GM12878 (cell line): ENCODE data around the gene LRRC2. TPM values are rescaled to one million over a fixed set of nuclear protein-coding genes. Genes with fewer than 3 reads are reported as not detected.

Source experiments
- ATAC-seq: fragments of 200-7000 bp; cut with Tn5 transposase; 3 replicates; pipeline ENCODE4 v1.9.1; 2020; ENCODE audit warnings: mild to moderate bottlenecking, moderate library complexity
- BruUV-seq: library from RNA; stranded (reverse); fragments of 400-500 nt; replicated peaks from 2 replicates; lab custom pipeline; 2021; lab: Mats Ljungman, UMichigan
- CTCF ChIA-PET: fragments of 300-600 bp; sonication (Branson Sonifier 250); formaldehyde crosslinking; extraction: SDS; loops from one replicate; lab custom pipeline; 2021; ENCODE audit warnings: inconsistent platforms; lab: Yijun Ruan, JAX
- POLR2A ChIA-PET: fragments of 350-600 bp; formaldehyde crosslinking; extraction: SDS; loops from one replicate; lab custom pipeline; 2021; ENCODE audit warnings: inconsistent platforms; lab: Charles Lee
- RAD21 ChIA-PET: fragments of 300-600 bp; sonication (Branson Sonifier 250); formaldehyde crosslinking; loops from one replicate; lab custom pipeline; 2023; ENCODE audit warnings: antibody characterized with exemption; ENCODE audit not compliant: unreplicated experiment; lab: Charles Lee
- SMC1A ChIA-PET: fragments of 300-600 bp; sonication (Branson Sonifier 250); formaldehyde crosslinking; loops from one replicate; lab custom pipeline; 2023; ENCODE audit not compliant: unreplicated experiment, uncharacterized antibody; lab: Charles Lee
- DNase-seq: peaks from one replicate; pipeline ENCODE4 v3.0.0-alpha.2; 2011; ENCODE audit warnings: low read depth, low spot score
- FAIRE-seq: peaks from 3 replicates; lab custom pipeline; 2011; peaks lifted over from hg19 to GRCh38; lab: Jason Lieb, UNC
- H2AFZ ChIP-seq: 2 replicates; pipeline ENCODE4 v1.6.0; 2011; ENCODE audit warnings: low read depth, low read length, control low read depth; ENCODE audit not compliant: control insufficient read depth
- H3K27ac ChIP-seq: 2 replicates; pipeline ENCODE4 v1.5.1; 2011; ENCODE audit warnings: control low read depth; ENCODE audit not compliant: control insufficient read depth, insufficient read depth
- H3K27me3 ChIP-seq, 2 experiments: replicated peaks in 1 of 2; 2 replicates each; pipeline versions ENCODE4 v1.6.0 to v1.6.1; 2011; ENCODE audit warnings: low read length in 1 of 2; ENCODE audit not compliant: control insufficient read depth in 2 of 2, insufficient read depth in 2 of 2
- H3K36me3 ChIP-seq, 2 experiments: 2 replicates each; pipeline ENCODE4 v1.5.1; 2011; ENCODE audit warnings: low read length in 1 of 2; ENCODE audit not compliant: control insufficient read depth in 2 of 2, insufficient read depth in 2 of 2
- H3K4me1 ChIP-seq: 2 replicates; pipeline ENCODE4 v1.6.1; 2011; ENCODE audit warnings: mild to moderate bottlenecking, low read length, moderate library complexity, mixed read lengths; ENCODE audit not compliant: control insufficient read depth, insufficient read depth
- H3K4me2 ChIP-seq: 2 replicates; pipeline ENCODE4 v1.6.0; 2011; ENCODE audit warnings: control low read depth; ENCODE audit not compliant: control insufficient read depth, insufficient read depth
- H3K4me3 ChIP-seq: fragments of 200-600 bp; sonication (generic); 2 replicates; pipeline ENCODE4 v1.5.1; 2016
- H3K79me2 ChIP-seq: 2 replicates; pipeline ENCODE4 v1.6.0; 2011; ENCODE audit warnings: low read length; ENCODE audit not compliant: control insufficient read depth, insufficient read depth
- H3K9ac ChIP-seq: 2 replicates; pipeline ENCODE4 v1.8.0; 2011; ENCODE audit warnings: low read length, control low read depth, mixed read lengths; ENCODE audit not compliant: control insufficient read depth, insufficient read depth
- H3K9me3 ChIP-seq: replicated peaks from 3 replicates; pipeline ENCODE4 v1.5.1; 2011; ENCODE audit warnings: mild to moderate bottlenecking, low read length; ENCODE audit not compliant: control insufficient read depth, insufficient read depth
- H4K20me1 ChIP-seq: 2 replicates; pipeline ENCODE4 v1.6.0; 2011; ENCODE audit not compliant: control insufficient read depth, insufficient read depth
- ELK1 ChIP-seq: IDR thresholded peaks from 2 replicates; pipeline ENCODE4 v1.6.1; 2012; ENCODE audit warnings: low read depth, low read length, improper control_type of control experiment
- MAX ChIP-seq: IDR thresholded peaks from 2 replicates; pipeline ENCODE4 v1.6.1; 2012; ENCODE audit warnings: low read depth, low read length, improper control_type of control experiment
- NFYB ChIP-seq: IDR thresholded peaks from 2 replicates; pipeline ENCODE4 v1.6.1; 2011; ENCODE audit warnings: low read depth, mild to moderate bottlenecking, low read length, improper control_type of control experiment, moderate library complexity; ENCODE audit not compliant: insufficient read depth
- SREBF1 ChIP-seq: IDR thresholded peaks from 2 replicates; pipeline ENCODE4 v1.6.1; 2012; ENCODE audit warnings: mild to moderate bottlenecking, low read length
- STAT1 ChIP-seq: fragments of 450-650 bp; conservative IDR thresholded peaks from 2 replicates; pipeline ENCODE4 v1.6.1; 2014; ENCODE audit warnings: antibody characterized with exemption, mild to moderate bottlenecking
- TBL1XR1 ChIP-seq: IDR thresholded peaks from 2 replicates; pipeline ENCODE4 v1.6.1; 2012; ENCODE audit warnings: low read depth, low read length, improper control_type of control experiment
- USF2 ChIP-seq: IDR thresholded peaks from 2 replicates; pipeline ENCODE4 v1.6.1; 2011; ENCODE audit warnings: low read depth, low read length, improper control_type of control experiment, borderline replicate concordance
- YBX1 ChIP-seq: fragments of 450-650 bp; IDR thresholded peaks from 2 replicates; pipeline ENCODE4 v1.6.1; 2016; ENCODE audit warnings: antibody characterized with exemption
- WGBS: methylation state at CpG from one replicate; pipeline ENCODE4 v1.1.6; 2016; ENCODE audit warnings: low lambda C conversion rate; ENCODE audit not compliant: insufficient replicate concordance, insufficient coverage; ENCODE audit errors: missing lambda C conversion rate; 5-methylcytosine and 5-hydroxymethylcytosine counted together
- in situ Hi-C: fragments of 300-500 bp; cut with MboI; formaldehyde crosslinking; loops from 9 replicates; pipeline ENCODE4 v1.14.3; 2018; ENCODE audit warnings: mixed read lengths
- intact Hi-C: fragments of 100-400 bp; cut with micrococcal nuclease; formaldehyde crosslinking; loops from one replicate; pipeline ENCODE4 v1.14.2; 2022; ENCODE audit not compliant: unreplicated experiment
- polyA plus RNA-seq, 11 experiments: library from polyadenylated mRNA; depleted of rRNA in 4 of 11; unstranded in 6 of 11; stranded (reverse) in 5 of 11; fragments of >200 nt; fragmentation: Nextera tagmentation in 4 of 11; fragmentation: Illumina TruSeq in 1 of 11; extraction: Ambion mirVana in 4 of 11; extraction: Trizol in 1 of 11; gene quantifications; 1 replicate in 1 of 11; 2 replicates in 10 of 11; pipeline versions ENCODE4 v1.2.1 to v1.2.3, GENCODE V29; 2011 to 2016; ENCODE audit warnings: inconsistent platforms in 2 of 11, missing spikeins in 2 of 11, low read depth in 1 of 11
- total RNA-seq, 4 experiments: library from RNA; depleted of rRNA in 3 of 4; stranded (reverse); fragments of >200 nt in 3 of 4; fragmentation: Illumina TruSeq in 1 of 4; extraction: Trizol in 1 of 4; gene quantifications; 2 replicates each; pipeline versions ENCODE4 v1.2.1 to v1.2.3, GENCODE V29; 2013 to 2021
- TF ChIP-seq, protein P1 (sequence below): fragments of 450-650 bp; IDR thresholded peaks from 2 replicates; pipeline ENCODE4 v1.6.1; 2018; ENCODE audit warnings: borderline replicate concordance, mild to moderate bottlenecking; ENCODE audit not compliant: partially characterized antibody

The LRRC2 gene
- total and polyA plus RNA-seq, 10 of the 15 experiments (the other 5 are each of a cell fraction or from before 2014, with no cell fraction given), result not detected

GRCh38 chr3:46482632-46483350 lies 83.3 kb downstream of the LRRC2 start:
- no peak overlapping the region for H3K4me3 ChIP-seq
- TF ChIP-seq YBX1, result no peak
- TF ChIP-seq, all 136 proteins: peak for 0
- Histone ChIP-seq H3K36me3 (no peaks in the 10 kb centered on the region), H3K9ac (no peak overlapping the region), H3K27me3 (peaks cover 4 to 6% of the 10 kb centered on the region in 2 experiments), H3K4me1 (no peaks in the 10 kb centered on the region), H3K79me2 (no peaks in the 10 kb centered on the region), H4K20me1 (no peaks in the 10 kb centered on the region), H3K27ac (no peak overlapping the region), H2AFZ (no peak overlapping the region), H3K4me2 (no peak overlapping the region), H3K9me3 (no peaks in the 10 kb centered on the region)
- peak; percentile 31 for FAIRE-seq
- ChIA-PET RAD21 (no interaction called here), SMC1A (interaction anchor here (1.2 kb wide), 1 partner anchor 147 kb away, joined by 3 read pairs; no protein-coding TSS in a partner anchor), CTCF (interaction anchor here (1.1 to 11.0 kb wide), 3 partner anchors 8 to 220 kb away, joined by 3 to 207 read pairs (median 7); no protein-coding TSS in a partner anchor), POLR2A (no interaction called here)
- no peak for ATAC-seq
- no TSS peak for BruUV-seq
- no peak for DNase-seq
- in situ Hi-C loops, result no loop called here
- 75% methylated on average over 1 of the region's 1 CpG for whole genome bisulfite sequencing
- intact Hi-C loops, result no loop called here

DNA sequence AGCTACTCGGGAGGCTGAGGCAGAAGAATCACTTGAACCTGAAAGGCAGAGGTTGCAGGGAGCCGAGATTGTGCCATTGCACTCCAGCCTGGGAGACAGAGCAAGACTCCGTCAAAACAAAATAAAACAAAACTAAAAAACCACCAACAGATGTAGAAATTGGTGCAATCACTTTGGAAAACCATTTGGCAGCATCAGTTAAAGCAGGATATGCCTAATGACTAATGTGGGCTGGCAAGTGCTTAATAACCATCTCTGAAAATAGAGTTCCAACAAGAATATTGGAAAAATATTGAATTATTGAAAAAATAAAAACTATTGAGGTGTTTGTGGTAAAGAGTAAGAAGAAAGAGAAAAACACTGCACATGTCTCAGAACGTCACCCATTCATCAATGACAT lies 84.5 kb downstream of the LRRC2 start:
- Histone ChIP-seq H3K4me2 (no peak overlapping the region), H3K9ac (no peak overlapping the region), H2AFZ (no peak overlapping the region), H3K79me2 (no peaks in the 10 kb centered on the region), H3K27me3 (peaks cover 4 to 6% of the 10 kb centered on the region in 2 experiments), H3K9me3 (no peaks in the 10 kb centered on the region), H3K36me3 (no peaks in the 10 kb centered on the region), H3K27ac (no peak overlapping the region), H4K20me1 (no peaks in the 10 kb centered on the region), H3K4me1 (no peaks in the 10 kb centered on the region), H3K4me3 (no peak overlapping the region)
- no peak for FAIRE-seq
- DNase-seq, result no peak
- ChIA-PET POLR2A (no interaction called here), SMC1A (no interaction called here), CTCF (no interaction called here), RAD21 (no interaction called here)
- intact Hi-C loops (no loop called here), in situ Hi-C loops (no loop called here)
- ATAC-seq, result no peak
- no TSS peak for BruUV-seq
- no peak for TF ChIP-seq TBL1XR1
- no peak for TF ChIP-seq NFYB
- no peak for TF ChIP-seq MAX
- TF ChIP-seq USF2, result no peak
- TF ChIP-seq, protein P1, sequence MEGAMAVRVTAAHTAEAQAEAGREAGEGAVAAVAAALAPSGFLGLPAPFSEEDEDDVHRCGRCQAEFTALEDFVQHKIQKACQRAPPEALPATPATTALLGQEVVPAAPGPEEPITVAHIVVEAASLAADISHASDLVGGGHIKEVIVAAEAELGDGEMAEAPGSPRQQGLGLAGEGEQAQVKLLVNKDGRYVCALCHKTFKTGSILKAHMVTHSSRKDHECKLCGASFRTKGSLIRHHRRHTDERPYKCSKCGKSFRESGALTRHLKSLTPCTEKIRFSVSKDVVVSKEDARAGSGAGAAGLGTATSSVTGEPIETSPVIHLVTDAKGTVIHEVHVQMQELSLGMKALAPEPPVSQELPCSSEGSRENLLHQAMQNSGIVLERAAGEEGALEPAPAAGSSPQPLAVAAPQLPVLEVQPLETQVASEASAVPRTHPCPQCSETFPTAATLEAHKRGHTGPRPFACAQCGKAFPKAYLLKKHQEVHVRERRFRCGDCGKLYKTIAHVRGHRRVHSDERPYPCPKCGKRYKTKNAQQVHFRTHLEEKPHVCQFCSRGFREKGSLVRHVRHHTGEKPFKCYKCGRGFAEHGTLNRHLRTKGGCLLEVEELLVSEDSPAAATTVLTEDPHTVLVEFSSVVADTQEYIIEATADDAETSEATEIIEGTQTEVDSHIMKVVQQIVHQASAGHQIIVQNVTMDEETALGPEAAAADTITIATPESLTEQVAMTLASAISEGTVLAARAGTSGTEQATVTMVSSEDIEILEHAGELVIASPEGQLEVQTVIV, result no peak
- no peak for TF ChIP-seq SREBF1
- no peak for TF ChIP-seq ELK1
- no peak for TF ChIP-seq STAT1
- WGBS, result 18% methylated on average over 4 of the region's 4 CpGs
